ENCODE results near the gene ZNF561. TPM values are rescaled to one million over a fixed set of nuclear protein-coding genes. Genes with fewer than 3 reads are reported as not detected.

ZNF561 gene
- total RNA-seq, 4 donors from 2014 or later = 20.6 to 50.5 (median 28.5) TPM

DNA sequence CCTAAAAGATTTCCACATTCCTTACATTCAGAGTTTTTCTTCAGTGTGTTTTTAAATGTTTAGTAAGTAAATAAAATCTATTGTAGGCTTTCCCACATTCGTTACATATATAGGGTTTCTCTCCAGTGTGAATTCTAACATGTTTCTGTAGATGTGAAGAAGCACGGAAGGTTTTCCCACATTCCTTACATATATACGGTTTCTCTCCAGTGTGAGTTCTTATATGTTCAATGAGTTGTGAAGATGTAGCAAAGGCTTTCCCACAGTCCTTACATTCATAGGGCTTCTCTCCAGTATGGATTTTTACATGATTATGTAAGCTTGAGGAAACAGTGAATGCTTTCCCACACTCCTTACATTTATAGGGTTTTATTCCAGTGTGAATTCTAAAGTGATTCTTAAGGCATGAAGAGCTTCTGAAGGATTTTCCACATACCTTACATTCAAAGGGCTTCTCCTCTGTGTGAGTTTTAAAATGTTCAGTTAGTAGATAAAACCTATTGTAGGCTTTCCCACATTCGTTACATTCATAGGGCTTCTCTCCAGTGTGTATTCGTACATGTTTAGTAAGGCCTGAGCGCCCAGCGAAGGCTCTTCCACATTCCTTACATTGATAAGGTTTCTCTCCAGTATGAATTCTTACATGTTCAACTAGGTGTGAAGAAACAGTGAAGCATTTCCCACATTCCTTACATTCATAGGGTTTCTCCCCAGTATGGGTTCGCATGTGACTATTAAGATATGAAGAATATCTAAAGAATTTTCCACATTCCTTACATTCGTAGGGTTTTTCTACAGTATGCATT is 54.9 kb downstream of the ZNF561 start:
- H3K4me3 ChIP-seq = no peak overlapping the region
- no peak for TF ChIP-seq POLR2AphosphoS5 (IDR thresholded peaks at IDR 0.05)
- TF ChIP-seq POLR2A (IDR thresholded peaks at IDR 0.05) = no peak
- TF ChIP-seq, protein P1, sequence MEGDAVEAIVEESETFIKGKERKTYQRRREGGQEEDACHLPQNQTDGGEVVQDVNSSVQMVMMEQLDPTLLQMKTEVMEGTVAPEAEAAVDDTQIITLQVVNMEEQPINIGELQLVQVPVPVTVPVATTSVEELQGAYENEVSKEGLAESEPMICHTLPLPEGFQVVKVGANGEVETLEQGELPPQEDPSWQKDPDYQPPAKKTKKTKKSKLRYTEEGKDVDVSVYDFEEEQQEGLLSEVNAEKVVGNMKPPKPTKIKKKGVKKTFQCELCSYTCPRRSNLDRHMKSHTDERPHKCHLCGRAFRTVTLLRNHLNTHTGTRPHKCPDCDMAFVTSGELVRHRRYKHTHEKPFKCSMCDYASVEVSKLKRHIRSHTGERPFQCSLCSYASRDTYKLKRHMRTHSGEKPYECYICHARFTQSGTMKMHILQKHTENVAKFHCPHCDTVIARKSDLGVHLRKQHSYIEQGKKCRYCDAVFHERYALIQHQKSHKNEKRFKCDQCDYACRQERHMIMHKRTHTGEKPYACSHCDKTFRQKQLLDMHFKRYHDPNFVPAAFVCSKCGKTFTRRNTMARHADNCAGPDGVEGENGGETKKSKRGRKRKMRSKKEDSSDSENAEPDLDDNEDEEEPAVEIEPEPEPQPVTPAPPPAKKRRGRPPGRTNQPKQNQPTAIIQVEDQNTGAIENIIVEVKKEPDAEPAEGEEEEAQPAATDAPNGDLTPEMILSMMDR (IDR thresholded peaks at IDR 0.05) = no peak
- no peak for TF ChIP-seq EP300 (IDR thresholded peaks at IDR 0.05)
- H3K9me3 ChIP-seq = peaks cover 8 to 100% (median 10%) of the 10 kb centered on the region in 3 donors
- H3K27me3 ChIP-seq = no peaks in the 10 kb centered on the region
- ATAC-seq = no peak
- no peak overlapping the region for H3K27ac ChIP-seq
- no peaks in the 10 kb centered on the region for H3K4me1 ChIP-seq
- H3K36me3 ChIP-seq = peaks cover 31 to 97% of the 10 kb centered on the region in 2 donors
- 93 to 99% methylated on average over 8 to 9 of the region's 9 CpGs for WGBS, 2 donors (ENCODE audit: low coverage in 1 of 2)

Other genes with a start within 250 kb of the ZNF561 start
- gene ZNF266, start 185.7 kb downstream of the ZNF561 start, total RNA-seq = 10 to 100 TPM; 16.0 to 25.1 (median 20.8) TPM
- not detected for gene ZNF560, start 122.6 kb downstream of the ZNF561 start, total RNA-seq
- gene ZNF426, start 82.6 kb downstream of the ZNF561 start, total RNA-seq = 10 to 100 TPM; 12.5 to 24.3 (median 19.6) TPM
- 10 to 100 TPM; 22.6 to 32.2 (median 28.1) TPM for gene ZNF121, start 36.7 kb downstream of the ZNF561 start, total RNA-seq
- gene ZNF562, start 53.9 kb upstream of the ZNF561 start, total RNA-seq = 10 to 100 TPM; 26.9 to 35.9 (median 30.5) TPM
- 10 to 100 TPM; 10.5 to 36.1 (median 20.4) TPM for gene ZNF846, start 147.5 kb upstream of the ZNF561 start, total RNA-seq
- 10 to 100 TPM; 17.2 to 27.1 (median 24.0) TPM for gene FBXL12, start 197.8 kb upstream of the ZNF561 start, total RNA-seq
- gene UBL5, start 206.7 kb upstream of the ZNF561 start, total RNA-seq = 100 to 1,000 TPM; 420 to 701 (median 653) TPM
- 100 to 1,000 TPM; 137 to 160 (median 153) TPM for gene PIN1, start 214.1 kb upstream of the ZNF561 start, total RNA-seq

Measured in gastroesophageal sphincter (tissue), 4 donors.